Body of pancreas (tissue), 4 donors: ENCODE data around the gene SSH2. TPM values are rescaled to one million over a fixed set of nuclear protein-coding genes. Genes with fewer than 3 reads are reported as not detected.

Source experiments
- ATAC-seq: fragments of 150-250 bp; one replicate; pipeline ENCODE4 v1.9.1; 2016
- DNase-seq, 4 donors: peaks; one replicate each; pipeline ENCODE4 v3.0.0-alpha.2; 2019
- H3K27ac ChIP-seq, 4 donors: fragments of 200-600 bp; sonication (generic); 1 replicate in 3 of 4; 2 replicates in 1 of 4; pipeline versions ENCODE4 v1.5.1 to v1.6.1; 2016 to 2019; ENCODE audit warnings: mild to moderate bottlenecking in 1 of 4, mixed read lengths in 1 of 4, moderate library complexity in 1 of 4
- H3K27me3 ChIP-seq, 2 donors: fragments of 200-600 bp; sonication (generic); one replicate each; pipeline ENCODE4 v1.6.0; 2016; ENCODE audit warnings: mild to moderate bottlenecking in 1 of 2
- H3K36me3 ChIP-seq, 2 donors: fragments of 200-600 bp; sonication (generic); replicated peaks in 1 of 2; 2 replicates each; pipeline ENCODE4 v1.5.1; 2016; ENCODE audit warnings: low read depth in 2 of 2; ENCODE audit not compliant: insufficient read depth in 1 of 2
- H3K4me1 ChIP-seq: fragments of 200-600 bp; sonication (generic); one replicate; pipeline ENCODE4 v1.6.0; 2016
- H3K4me3 ChIP-seq, 2 donors: fragments of 200-600 bp; sonication (generic); 1 replicate in 1 of 2; 2 replicates in 1 of 2; pipeline ENCODE4 v1.5.1; 2016 to 2019
- H3K9me3 ChIP-seq, 3 donors: fragments of 200-600 bp; sonication (generic); 1 replicate in 2 of 3; 2 replicates in 1 of 3; pipeline ENCODE4 v1.5.1; 2016
- POLR2A ChIP-seq, 3 donors: fragments of 450-650 bp; IDR thresholded peaks; one replicate each; pipeline ENCODE4 v1.6.1; 2016; ENCODE audit warnings: antibody characterized with exemption in 3 of 3, mild to moderate bottlenecking in 2 of 3
- WGBS, 2 donors: methylation state at CpG; one replicate each; pipeline ENCODE4 v1.1.5; 2017; 5-methylcytosine and 5-hydroxymethylcytosine counted together
- intact Hi-C: fragments of 100-400 bp; cut with DNase I; formaldehyde crosslinking; loops from one replicate; pipeline ENCODE4 v1.15.1; 2023
- total RNA-seq, 2 donors: library from RNA; depleted of rRNA; stranded (reverse); fragments of >200 nt; gene quantifications; one replicate each; pipeline ENCODE4 v1.1.0, GENCODE V29; 2016
- TF ChIP-seq, protein P1 (sequence below), 7 experiments: fragments of 450-650 bp in 4 of 7; fragments of 200-600 bp in 3 of 7; sonication (generic) in 3 of 7; IDR thresholded peaks; one replicate each; pipeline ENCODE4 v1.5.1; 2016 to 2019; ENCODE audit warnings: antibody characterized with exemption in 7 of 7

The SSH2 gene
- total RNA-seq, 2 donors from 2014 or later, result 8.2 to 8.6 TPM

GRCh38 chr17:29582254-29582765, 347.7 kb downstream of the SSH2 start:
- no peak for ATAC-seq
- WGBS, 2 donors, result 74 to 89% methylated on average over 7 to 10 of the region's 10 CpGs
- intact Hi-C loops, result no loop called here
- H3K4me1 ChIP-seq, result peaks cover 3% of the 10 kb centered on the region
- no peak overlapping the region for H3K27ac ChIP-seq
- H3K4me3 ChIP-seq, result no peak overlapping the region
- TF ChIP-seq POLR2A (IDR thresholded peaks at IDR 0.05), result no peak
- TF ChIP-seq, protein P1, sequence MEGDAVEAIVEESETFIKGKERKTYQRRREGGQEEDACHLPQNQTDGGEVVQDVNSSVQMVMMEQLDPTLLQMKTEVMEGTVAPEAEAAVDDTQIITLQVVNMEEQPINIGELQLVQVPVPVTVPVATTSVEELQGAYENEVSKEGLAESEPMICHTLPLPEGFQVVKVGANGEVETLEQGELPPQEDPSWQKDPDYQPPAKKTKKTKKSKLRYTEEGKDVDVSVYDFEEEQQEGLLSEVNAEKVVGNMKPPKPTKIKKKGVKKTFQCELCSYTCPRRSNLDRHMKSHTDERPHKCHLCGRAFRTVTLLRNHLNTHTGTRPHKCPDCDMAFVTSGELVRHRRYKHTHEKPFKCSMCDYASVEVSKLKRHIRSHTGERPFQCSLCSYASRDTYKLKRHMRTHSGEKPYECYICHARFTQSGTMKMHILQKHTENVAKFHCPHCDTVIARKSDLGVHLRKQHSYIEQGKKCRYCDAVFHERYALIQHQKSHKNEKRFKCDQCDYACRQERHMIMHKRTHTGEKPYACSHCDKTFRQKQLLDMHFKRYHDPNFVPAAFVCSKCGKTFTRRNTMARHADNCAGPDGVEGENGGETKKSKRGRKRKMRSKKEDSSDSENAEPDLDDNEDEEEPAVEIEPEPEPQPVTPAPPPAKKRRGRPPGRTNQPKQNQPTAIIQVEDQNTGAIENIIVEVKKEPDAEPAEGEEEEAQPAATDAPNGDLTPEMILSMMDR (IDR thresholded peaks at IDR 0.05), result no peak
- H3K36me3 ChIP-seq, result no peaks in the 10 kb centered on the region
- DNase-seq, result no peak
- no peaks in the 10 kb centered on the region for H3K9me3 ChIP-seq
- no peaks in the 10 kb centered on the region for H3K27me3 ChIP-seq

DNA sequence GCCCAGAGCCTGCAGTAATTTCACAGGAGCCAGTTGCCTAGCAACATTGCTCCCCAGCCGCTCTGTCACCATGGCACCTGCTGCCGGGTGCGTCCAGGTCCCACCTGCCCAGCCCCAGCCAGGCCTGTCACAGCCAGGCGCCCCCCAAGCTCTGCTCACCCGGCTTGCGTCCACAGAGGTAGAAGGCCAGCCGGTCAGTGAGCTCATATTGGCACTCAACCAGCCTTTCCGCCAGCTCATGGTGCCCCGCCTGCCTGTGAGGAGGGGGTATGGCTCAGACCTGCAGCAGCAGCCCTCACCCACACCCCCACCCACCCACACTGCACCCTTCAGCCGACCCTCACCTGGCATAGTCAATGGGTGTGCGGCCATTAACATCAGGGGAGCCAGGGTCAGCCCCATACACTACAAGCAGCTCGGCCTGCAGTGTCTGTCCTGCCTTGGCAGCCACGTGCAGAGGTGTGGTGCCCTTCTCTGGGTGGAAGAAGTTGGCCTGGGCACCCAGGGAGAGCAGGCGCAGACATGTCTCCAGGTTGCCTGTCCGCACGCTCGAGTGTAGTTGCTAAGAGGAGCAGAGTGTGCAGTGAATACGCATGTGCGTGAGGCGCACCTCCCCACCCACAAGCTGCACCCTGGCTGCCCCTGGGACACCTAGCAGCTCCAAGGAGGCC, 348.3 kb downstream of the SSH2 start:
- WGBS, 2 donors, result 82 to 98% methylated on average over 8 to 20 of the region's 20 CpGs
- DNase-seq (peak in 2 of 4 donors; percentile 7 to 14), ATAC-seq (no peak)
- H3K27ac ChIP-seq, result no peak overlapping the region
- no peak overlapping the region for H3K4me3 ChIP-seq
- intact Hi-C loops, result no loop called here
- H3K27me3 ChIP-seq, result no peaks in the 10 kb centered on the region
- H3K9me3 ChIP-seq, result no peaks in the 10 kb centered on the region
- no peaks in the 10 kb centered on the region for H3K4me1 ChIP-seq
- no peaks in the 10 kb centered on the region for H3K36me3 ChIP-seq
- no peak for TF ChIP-seq POLR2A (IDR thresholded peaks at IDR 0.05)
- TF ChIP-seq, protein P1 (IDR thresholded peaks at IDR 0.05), result no peak

DNA sequence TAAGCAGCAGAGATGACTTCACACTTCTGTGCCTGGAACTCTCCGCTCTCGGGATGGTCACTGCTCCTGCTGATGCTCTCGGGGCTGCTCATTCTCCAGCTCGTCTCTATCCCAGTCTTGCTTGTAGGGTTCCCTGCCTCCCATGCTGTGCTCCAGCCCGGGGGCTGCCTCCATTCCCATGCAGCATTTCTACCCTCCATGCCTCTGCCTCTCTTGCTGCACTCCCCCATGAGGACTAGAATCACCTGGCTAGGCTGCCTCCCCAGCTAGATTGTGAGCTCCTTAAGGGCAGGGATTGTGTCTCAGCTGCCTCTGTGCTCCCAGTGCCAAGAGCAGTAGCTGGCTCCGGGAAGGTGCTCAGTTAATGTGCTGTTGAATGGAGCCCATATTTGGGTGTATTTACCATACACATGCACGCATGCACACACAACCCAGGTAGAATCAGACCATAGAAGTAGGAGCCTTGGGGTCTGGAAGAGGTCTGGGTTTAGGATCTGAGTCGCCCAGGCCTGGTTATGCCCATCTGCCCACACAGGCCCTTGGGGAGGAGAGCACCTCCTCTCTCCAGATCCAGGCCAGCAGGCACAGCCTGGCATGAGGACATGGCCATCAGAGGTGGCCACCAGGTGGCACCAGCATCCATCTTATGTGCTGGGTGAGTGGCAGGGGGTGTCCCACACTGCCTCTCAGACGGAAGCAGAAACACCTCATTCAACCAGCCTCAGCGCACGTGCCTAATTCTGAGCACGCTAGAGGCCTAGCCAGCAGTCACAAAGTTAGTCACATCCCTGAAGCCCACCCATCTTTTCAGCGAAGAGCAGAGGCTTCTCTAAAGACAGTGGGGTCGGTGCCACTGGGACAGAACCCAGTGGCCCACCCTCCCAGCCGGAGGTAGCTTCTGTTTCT, 349.9 kb downstream of the SSH2 start:
- peaks cover 0 to 3% of the 10 kb centered on the region in 2 donors for H3K36me3 ChIP-seq
- DNase-seq (peak; percentile 86 to 93 (median 90)), ATAC-seq (peak; percentile 88)
- no peak for TF ChIP-seq POLR2A (IDR thresholded peaks at IDR 0.05)
- TF ChIP-seq, protein P1 (IDR thresholded peaks at IDR 0.05), result peak; percentile 76 to 95 (median 93)
- H3K27me3 ChIP-seq, result no peaks in the 10 kb centered on the region
- no peaks in the 10 kb centered on the region for H3K9me3 ChIP-seq
- H3K4me3 ChIP-seq, result no peak overlapping the region
- H3K27ac ChIP-seq, result no peak overlapping the region
- H3K4me1 ChIP-seq, result peaks cover under 1% of the 10 kb centered on the region
- 55 to 60% methylated on average over 15 of the region's 15 CpGs for WGBS, 2 donors
- intact Hi-C loops, result no loop called here

DNA sequence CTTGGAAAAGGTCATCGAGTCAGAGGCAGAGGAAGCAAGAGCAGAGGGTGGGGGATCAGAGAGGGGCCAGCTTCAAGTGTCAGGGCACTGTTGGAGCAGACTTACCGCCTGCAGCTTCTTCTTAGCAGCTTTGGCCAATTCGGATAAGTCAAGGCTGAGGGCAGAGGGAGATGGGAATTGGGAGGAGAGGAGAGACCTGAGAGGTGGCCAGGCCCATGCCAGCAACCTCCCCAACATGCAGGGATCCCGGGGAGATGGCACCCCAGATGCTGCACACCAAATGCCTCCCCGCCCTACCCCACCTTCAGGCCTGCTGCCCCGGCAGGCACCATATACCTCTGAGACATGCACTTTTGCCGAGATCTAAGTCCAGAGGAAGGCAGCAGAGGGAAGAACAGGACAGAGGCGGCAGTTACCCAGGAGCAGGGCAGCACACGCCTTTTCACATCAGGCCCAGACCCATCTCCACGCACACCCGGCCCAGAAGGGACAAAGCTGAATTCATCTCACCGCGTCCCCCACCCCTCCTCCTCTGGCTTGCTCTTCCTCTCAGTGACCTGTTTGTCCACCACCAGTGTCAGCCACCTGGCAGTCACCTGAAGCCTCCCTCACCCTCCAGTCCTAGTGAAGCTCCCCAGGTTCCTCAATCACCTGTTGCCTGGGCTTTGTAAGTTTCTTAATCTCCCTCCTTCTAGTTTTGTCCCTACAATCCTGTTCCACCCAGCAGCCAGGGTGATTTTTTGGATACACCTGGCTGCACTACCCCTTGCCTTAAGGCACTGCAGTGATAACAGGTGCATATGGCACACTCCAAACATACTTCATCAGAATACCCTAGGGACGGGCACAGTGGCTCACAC, 351.2 kb downstream of the SSH2 start:
- ATAC-seq (no peak), DNase-seq (peak in 2 of 4 donors; percentile 4 to 10)
- TF ChIP-seq, protein P1 (IDR thresholded peaks at IDR 0.05), result no peak
- TF ChIP-seq POLR2A (IDR thresholded peaks at IDR 0.05), result no peak
- intact Hi-C loops, result no loop called here
- 87 to 95% methylated on average over 11 to 14 of the region's 14 CpGs for WGBS, 2 donors
- H3K27ac ChIP-seq, result no peak overlapping the region
- peaks cover 0 to 3% of the 10 kb centered on the region in 2 donors for H3K36me3 ChIP-seq
- no peak overlapping the region for H3K4me3 ChIP-seq
- H3K4me1 ChIP-seq, result peaks cover 14% of the 10 kb centered on the region
- no peaks in the 10 kb centered on the region for H3K9me3 ChIP-seq
- no peaks in the 10 kb centered on the region for H3K27me3 ChIP-seq
